ENCODE measurements around the gene SCAMP3. TPM values are rescaled to one million over a fixed set of nuclear protein-coding genes. Genes with fewer than 3 reads are reported as not detected.
A peak's percentile ranks its signal among the peaks of the same experiment; 100 is the strongest.
"Not testable (repeated sequence)": the region's sequence is repeated elsewhere in the genome, so short reads cannot be mapped to it uniquely, and the experiment has no call there.

The SCAMP3 gene
- total RNA-seq, 1 donor from 2014 or later: 68.9 TPM

DNA sequence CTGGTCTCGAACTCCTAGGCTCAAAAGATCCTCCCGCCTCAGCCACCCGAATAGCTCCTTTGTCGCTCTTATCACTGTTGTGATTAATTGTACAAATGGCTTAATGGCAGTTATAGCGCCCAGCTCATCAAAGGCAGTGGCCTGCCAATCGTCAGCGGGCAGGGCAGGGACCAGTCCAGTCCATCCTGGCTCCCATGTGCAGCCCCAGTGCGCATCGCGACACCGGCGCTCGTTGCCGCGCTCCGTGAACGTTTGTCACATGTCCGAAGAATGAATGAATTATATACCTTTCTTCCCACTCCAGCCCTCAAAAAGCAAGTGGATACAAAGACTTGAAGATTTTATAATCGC lies 35.3 kb downstream of the SCAMP3 start:
- DNase-seq (ENCODE audit: low read depth, low spot score): peak; percentile 45
- Mint-ChIP-seq H3K4me1 (peaks cover 37% of the 10 kb centered on the region), H3K36me3 (ENCODE audit: low read depth) (peaks cover 4% of the 10 kb centered on the region), H3K27me3 (ENCODE audit: low read depth) (no peaks in the 10 kb centered on the region), H3K27ac (ENCODE audit: unreplicated experiment) (peak overlapping the region; percentile 97), H3K4me3 (peak overlapping the region; percentile 94), H3K9me3 (no peaks in the 10 kb centered on the region)
- TF ChIP-seq, protein P1, sequence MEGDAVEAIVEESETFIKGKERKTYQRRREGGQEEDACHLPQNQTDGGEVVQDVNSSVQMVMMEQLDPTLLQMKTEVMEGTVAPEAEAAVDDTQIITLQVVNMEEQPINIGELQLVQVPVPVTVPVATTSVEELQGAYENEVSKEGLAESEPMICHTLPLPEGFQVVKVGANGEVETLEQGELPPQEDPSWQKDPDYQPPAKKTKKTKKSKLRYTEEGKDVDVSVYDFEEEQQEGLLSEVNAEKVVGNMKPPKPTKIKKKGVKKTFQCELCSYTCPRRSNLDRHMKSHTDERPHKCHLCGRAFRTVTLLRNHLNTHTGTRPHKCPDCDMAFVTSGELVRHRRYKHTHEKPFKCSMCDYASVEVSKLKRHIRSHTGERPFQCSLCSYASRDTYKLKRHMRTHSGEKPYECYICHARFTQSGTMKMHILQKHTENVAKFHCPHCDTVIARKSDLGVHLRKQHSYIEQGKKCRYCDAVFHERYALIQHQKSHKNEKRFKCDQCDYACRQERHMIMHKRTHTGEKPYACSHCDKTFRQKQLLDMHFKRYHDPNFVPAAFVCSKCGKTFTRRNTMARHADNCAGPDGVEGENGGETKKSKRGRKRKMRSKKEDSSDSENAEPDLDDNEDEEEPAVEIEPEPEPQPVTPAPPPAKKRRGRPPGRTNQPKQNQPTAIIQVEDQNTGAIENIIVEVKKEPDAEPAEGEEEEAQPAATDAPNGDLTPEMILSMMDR (conservative IDR thresholded peaks at IDR 0.05): peak; percentile 31

DNA sequence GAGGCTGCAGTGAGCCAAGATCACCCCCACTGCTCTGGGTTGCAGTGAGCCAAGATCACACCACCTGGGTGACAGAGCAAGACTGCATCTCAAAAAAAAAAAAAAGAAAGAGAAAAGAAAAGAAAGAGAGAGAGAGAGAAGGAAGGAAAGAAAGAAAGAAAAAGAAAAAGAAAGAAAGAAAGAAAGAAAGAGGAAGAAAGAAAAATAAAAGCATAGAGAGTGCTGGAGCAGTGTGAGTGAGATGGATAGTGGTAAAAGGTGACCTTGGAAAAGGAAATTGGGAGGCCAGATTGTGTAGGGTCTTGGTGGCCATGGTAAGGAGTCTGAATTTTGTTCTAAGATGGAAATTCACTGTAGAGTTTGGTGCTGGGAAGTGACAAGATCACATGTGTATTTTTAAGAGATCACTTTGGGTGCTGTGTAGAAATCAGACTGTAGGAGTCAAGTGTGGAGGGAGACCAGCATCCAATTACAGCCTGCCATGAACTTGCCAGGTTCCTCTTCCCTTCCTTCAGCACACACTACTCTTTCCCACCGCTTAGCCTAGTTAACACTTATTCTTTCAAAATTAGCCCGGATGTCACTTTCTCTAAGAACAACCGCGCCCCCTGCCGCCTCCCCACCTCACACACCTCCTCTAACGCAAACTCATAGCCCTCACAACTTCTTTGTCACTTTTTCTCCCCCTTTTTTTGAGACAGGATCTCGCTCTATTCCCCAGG lies 35.8 kb downstream of the SCAMP3 start:
- TF ChIP-seq, protein P1 (conservative IDR thresholded peaks at IDR 0.05): peak; percentile 56
- no peaks in the 10 kb centered on the region for H3K27me3 Mint-ChIP-seq (ENCODE audit: low read depth)
- peaks cover 4% of the 10 kb centered on the region for H3K36me3 Mint-ChIP-seq (ENCODE audit: low read depth)
- H3K9me3 Mint-ChIP-seq: no peaks in the 10 kb centered on the region
- peaks cover 37% of the 10 kb centered on the region for H3K4me1 Mint-ChIP-seq
- DNase-seq (ENCODE audit: low read depth, low spot score): peak; percentile 48
- peak overlapping the region; percentile 97 for H3K27ac Mint-ChIP-seq (ENCODE audit: unreplicated experiment)
- peak overlapping the region; percentile 94 for H3K4me3 Mint-ChIP-seq

DNA sequence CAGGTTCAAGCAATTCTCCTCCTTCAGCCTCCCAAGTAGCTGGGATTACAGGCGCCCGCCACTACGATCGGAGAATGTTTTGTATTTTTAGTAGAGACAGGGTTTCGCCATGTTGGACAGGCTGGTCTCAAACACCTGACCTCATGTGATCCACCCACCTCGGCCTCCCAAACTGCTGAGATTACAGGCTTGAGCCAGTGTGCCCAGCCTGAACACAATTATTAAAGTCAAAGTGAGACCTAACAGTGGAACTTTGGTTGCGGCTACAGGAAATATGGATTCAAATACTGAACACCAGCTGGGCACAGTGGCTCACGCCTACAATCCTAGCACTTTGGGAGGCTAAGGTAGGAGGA lies 36.8 kb downstream of the SCAMP3 start:
- Mint-ChIP-seq H3K4me1 (peaks cover 37% of the 10 kb centered on the region), H3K27ac (ENCODE audit: unreplicated experiment) (peak overlapping the region; percentile 75), H3K4me3 (peak overlapping the region; percentile 94)
- H3K9me3 Mint-ChIP-seq; H3K36me3 Mint-ChIP-seq (ENCODE audit: low read depth); H3K27me3 Mint-ChIP-seq (ENCODE audit: low read depth); DNase-seq (ENCODE audit: low read depth, low spot score): not testable (repeated sequence)

DNA sequence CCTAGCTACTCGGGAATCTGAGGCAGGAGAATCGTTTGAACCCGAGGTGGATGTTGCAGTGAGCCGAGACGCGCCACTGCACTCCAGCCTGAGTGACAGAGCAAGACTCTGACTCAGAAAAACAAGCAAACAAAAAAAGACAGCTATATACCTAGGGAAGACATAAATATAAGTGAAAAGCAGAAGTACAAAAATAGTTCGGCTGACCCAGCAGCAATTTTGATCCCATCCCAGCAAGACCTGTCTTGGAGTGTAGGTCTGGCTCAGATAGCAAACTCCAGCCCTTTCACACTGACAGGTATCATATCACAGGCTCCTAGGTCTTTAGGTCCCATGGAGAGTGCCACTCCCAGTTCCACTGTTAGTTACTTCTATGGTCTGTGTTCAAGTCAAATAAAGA lies 39.1 kb downstream of the SCAMP3 start:
- no peak for DNase-seq (ENCODE audit: low read depth, low spot score)
- H3K36me3 Mint-ChIP-seq (ENCODE audit: low read depth): peaks cover 4% of the 10 kb centered on the region
- H3K4me1 Mint-ChIP-seq: peaks cover 51% of the 10 kb centered on the region
- H3K27ac Mint-ChIP-seq (ENCODE audit: unreplicated experiment): no peak overlapping the region
- no peaks in the 10 kb centered on the region for H3K27me3 Mint-ChIP-seq (ENCODE audit: low read depth)
- peak overlapping the region; percentile 47 for H3K4me3 Mint-ChIP-seq
- TF ChIP-seq, protein P1 (conservative IDR thresholded peaks at IDR 0.05): no peak
- H3K9me3 Mint-ChIP-seq: no peaks in the 10 kb centered on the region

DNA sequence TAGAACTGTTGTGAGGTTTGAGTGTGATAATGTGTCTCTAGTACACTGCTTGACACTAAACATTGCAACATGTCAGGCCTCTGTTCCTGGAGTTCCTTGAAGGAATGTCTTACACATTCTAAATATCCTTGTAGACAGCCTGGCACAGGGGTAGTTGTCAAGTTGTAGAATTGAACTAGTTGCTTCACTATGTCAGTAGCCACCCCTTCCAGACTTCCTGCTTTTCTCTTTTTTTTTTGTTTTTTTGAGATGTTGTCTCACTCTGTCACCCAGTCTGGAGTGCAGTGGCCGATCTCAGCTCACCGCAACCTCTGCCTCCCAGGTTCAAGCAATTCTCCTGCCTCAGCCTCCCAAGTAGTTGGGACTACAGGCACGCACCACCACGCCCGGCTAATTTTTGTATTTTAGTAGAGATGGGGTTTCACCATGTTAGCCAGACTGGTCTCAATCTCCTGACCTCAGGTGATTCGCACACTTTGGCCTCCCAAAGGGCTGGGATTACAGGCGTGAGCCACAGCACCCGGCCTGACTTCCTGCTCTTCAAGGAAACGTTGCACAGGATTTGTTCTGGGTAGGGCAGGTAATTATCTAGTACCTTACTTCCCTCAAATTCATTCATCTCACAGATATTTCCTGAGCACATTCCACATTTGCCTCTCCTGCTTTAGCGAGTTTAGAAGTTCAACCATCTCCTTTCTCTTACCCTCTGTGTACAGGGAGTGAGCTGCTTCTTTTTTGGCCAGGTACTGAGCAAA lies 41.8 kb downstream of the SCAMP3 start:
- H3K4me1 Mint-ChIP-seq: peaks cover 30% of the 10 kb centered on the region
- not testable (repeated sequence) for H3K4me3 Mint-ChIP-seq; H3K27me3 Mint-ChIP-seq (ENCODE audit: low read depth); H3K27ac Mint-ChIP-seq (ENCODE audit: unreplicated experiment); DNase-seq (ENCODE audit: low read depth, low spot score); H3K36me3 Mint-ChIP-seq (ENCODE audit: low read depth); H3K9me3 Mint-ChIP-seq

DNA sequence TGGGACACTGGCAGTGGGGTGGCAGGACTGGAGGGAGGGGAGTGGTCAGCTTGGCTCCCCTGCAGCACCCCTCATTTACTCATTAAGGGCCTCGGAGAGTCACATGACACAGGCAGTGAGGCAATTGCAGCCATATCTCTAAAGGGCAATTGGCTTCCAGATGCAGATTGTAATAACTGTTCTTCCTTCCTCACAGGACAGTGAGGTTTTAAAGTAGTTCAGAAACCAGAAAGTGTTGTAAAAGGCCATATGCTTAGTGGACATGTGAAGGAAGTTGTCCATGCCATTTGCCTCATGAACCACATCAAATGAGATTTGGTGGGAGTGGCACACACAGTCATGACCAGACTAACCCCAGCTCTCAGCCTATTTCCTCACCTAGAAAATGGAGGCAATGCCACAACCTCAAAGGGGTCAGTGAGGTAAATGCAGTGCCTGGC lies 42.5 kb downstream of the SCAMP3 start:
- DNase-seq (ENCODE audit: low read depth, low spot score): no peak
- TF ChIP-seq, protein P1 (conservative IDR thresholded peaks at IDR 0.05): no peak
- Mint-ChIP-seq H3K36me3 (ENCODE audit: low read depth) (peaks cover 9% of the 10 kb centered on the region), H3K9me3 (no peaks in the 10 kb centered on the region), H3K4me1 (peaks cover 22% of the 10 kb centered on the region), H3K27me3 (ENCODE audit: low read depth) (no peaks in the 10 kb centered on the region), H3K27ac (ENCODE audit: unreplicated experiment) (peak overlapping the region; percentile 59), H3K4me3 (no peak overlapping the region)

All from neural crest cell (in vitro differentiated cells).